Prostate gland (tissue), 2 donors: Measurements from ENCODE around the gene DGKB. TPM values are rescaled to one million over a fixed set of nuclear protein-coding genes. Genes with fewer than 3 reads are reported as not detected.

ENCODE experiments used
- DNase-seq: peaks from one replicate; pipeline ENCODE4 v3.0.0-alpha.2; 2019; ENCODE audit warnings: low spot score
- H3K27ac ChIP-seq, 2 donors: fragments of 200-600 bp; sonication (generic); 2 replicates each; pipeline ENCODE4 v1.5.1; 2017 to 2019
- H3K27me3 ChIP-seq: fragments of 200-600 bp; sonication (generic); replicated peaks from 2 replicates; pipeline ENCODE4 v1.5.1; 2019; ENCODE audit not compliant: insufficient read depth
- H3K36me3 ChIP-seq, 2 donors: fragments of 200-600 bp; sonication (generic); 1 replicate in 1 of 2; 2 replicates in 1 of 2; pipeline versions ENCODE4 v1.5.1 to v1.8.1; 2017 to 2019
- H3K4me1 ChIP-seq: fragments of 200-600 bp; sonication (generic); replicated peaks from 2 replicates; pipeline ENCODE4 v1.5.1; 2019
- H3K4me3 ChIP-seq, 2 donors: fragments of 200-600 bp; sonication (generic); 2 replicates each; pipeline ENCODE4 v1.5.1; 2017 to 2019
- H3K9me3 ChIP-seq: fragments of 200-600 bp; sonication (generic); 2 replicates; pipeline ENCODE4 v1.5.1; 2017
- POLR2A ChIP-seq: fragments of 450-650 bp; IDR thresholded peaks from one replicate; pipeline ENCODE4 v1.6.1; 2016; ENCODE audit warnings: antibody characterized with exemption, mild to moderate bottlenecking
- POLR2AphosphoS5 ChIP-seq: sonication (generic); formaldehyde crosslinking; IDR thresholded peaks from one replicate; pipeline ENCODE4 v1.6.1; 2017; ENCODE audit warnings: antibody characterized with exemption
- WGBS: methylation state at CpG from one replicate; pipeline ENCODE4 v1.1.5; 2018; 5-methylcytosine and 5-hydroxymethylcytosine counted together
- intact Hi-C: fragments of 100-400 bp; cut with DNase I; formaldehyde crosslinking; loops from one replicate; pipeline ENCODE4 v1.14.2; 2022
- total RNA-seq, 2 donors: library from RNA; depleted of rRNA; stranded (reverse); fragments of >200 nt; gene quantifications; one replicate each; pipeline ENCODE4 v1.1.0, GENCODE V29; 2016
- TF ChIP-seq, protein P1 (sequence below), 4 experiments: fragments of 200-600 bp in 2 of 4; fragments of 450-650 bp in 2 of 4; sonication (generic) in 2 of 4; IDR thresholded peaks; 1 replicate in 3 of 4; 2 replicates in 1 of 4; pipeline ENCODE4 v1.5.1; 2016 to 2019; ENCODE audit warnings: antibody characterized with exemption in 4 of 4, mild to moderate bottlenecking in 2 of 4, moderate library complexity in 2 of 4

DGKB gene
- total RNA-seq, 2 donors from 2014 or later = 0.45 TPM; not detected in 1

DNA sequence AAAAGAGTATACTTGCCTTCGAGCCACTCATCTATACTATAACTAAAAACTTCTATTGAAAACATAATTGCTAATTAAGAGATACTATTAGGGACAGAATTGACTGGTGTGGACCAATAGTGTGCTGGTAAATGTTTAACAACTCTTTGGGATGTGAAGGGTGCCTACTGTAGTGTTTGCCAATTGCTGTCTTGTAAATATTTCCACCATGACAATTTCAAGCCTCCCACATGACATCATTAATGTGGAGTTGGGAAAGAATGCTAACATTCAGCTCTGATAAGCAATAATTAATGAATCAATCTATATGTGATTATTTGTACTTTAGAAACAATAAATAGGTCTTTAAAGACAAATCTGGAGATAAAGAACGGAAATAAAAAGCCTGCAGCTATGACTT, 136.8 kb downstream of the DGKB start:
- H3K9me3 ChIP-seq = no peaks in the 10 kb centered on the region
- H3K27me3 ChIP-seq = no peaks in the 10 kb centered on the region
- TF ChIP-seq, protein P1, sequence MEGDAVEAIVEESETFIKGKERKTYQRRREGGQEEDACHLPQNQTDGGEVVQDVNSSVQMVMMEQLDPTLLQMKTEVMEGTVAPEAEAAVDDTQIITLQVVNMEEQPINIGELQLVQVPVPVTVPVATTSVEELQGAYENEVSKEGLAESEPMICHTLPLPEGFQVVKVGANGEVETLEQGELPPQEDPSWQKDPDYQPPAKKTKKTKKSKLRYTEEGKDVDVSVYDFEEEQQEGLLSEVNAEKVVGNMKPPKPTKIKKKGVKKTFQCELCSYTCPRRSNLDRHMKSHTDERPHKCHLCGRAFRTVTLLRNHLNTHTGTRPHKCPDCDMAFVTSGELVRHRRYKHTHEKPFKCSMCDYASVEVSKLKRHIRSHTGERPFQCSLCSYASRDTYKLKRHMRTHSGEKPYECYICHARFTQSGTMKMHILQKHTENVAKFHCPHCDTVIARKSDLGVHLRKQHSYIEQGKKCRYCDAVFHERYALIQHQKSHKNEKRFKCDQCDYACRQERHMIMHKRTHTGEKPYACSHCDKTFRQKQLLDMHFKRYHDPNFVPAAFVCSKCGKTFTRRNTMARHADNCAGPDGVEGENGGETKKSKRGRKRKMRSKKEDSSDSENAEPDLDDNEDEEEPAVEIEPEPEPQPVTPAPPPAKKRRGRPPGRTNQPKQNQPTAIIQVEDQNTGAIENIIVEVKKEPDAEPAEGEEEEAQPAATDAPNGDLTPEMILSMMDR (IDR thresholded peaks at IDR 0.05) = no peak
- TF ChIP-seq POLR2AphosphoS5 (no peak), POLR2A (no peak)
- H3K4me3 ChIP-seq = no peak overlapping the region
- H3K36me3 ChIP-seq = no peaks in the 10 kb centered on the region
- WGBS = 91% methylated on average over 2 of the region's 2 CpGs
- H3K4me1 ChIP-seq = peaks cover 4% of the 10 kb centered on the region
- no peak overlapping the region for H3K27ac ChIP-seq
- DNase-seq = no peak
- intact Hi-C loops = no loop called here

DNA sequence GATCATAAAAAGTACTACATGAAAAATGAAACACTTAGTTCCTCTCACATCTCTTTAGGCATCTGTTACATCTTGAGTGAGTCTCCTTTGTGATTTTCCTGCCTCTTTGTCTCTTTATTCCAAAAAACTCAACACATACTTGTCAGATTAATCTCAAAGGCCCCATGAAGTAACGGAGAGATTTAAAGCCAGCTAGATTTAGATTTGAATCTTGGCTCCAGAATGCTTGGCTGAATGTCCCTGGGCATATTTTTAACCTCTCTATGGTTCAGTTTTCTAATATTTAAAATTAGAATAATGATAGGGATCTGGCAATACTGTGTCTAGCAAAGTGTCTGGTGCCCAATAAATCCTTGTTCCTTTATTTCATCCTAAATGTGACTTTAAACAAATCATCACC, 140.0 kb downstream of the DGKB start:
- DNase-seq = no peak

DNA sequence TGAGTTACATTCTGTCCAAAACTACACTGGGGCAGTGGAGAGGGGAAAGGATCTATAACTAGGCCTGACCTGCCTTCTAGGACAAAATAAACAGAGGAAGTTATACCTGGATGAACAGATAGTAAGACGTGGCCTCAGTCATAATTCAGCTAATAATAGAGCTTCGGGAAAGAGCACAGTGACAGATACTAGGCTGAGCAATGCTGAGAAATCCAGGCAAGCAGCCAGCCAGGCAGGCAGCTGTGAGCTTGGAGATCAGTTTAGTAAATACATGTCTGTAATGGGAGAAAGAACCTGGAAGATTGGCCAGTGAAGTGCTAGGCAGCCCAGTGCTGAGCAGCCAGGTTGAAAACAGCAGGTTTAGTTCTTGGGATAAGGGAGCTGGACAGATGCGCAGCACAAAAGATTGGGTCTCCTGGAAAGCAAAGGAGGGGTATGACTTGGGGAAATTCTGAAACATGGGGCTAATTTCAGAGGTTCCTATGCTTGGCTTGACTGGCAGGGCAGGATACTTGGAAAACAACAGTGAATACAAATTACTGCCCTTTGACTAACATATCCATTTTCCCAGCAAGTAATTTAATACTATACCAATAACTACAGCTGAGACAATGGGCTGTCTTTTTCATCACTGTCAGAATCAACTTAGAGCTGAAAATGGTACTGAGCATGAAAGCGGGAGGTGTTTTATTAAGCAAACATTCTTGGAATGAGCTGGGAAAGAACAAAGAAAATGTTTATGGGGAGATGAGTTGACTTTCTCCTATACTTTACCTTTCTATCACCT, 140.8 kb downstream of the DGKB start:
- 24% methylated on average over 4 of the region's 4 CpGs for WGBS
- Histone ChIP-seq H3K27ac (peak overlapping the region; percentile 25 to 34), H3K4me1 (peaks cover 4% of the 10 kb centered on the region), H3K9me3 (no peaks in the 10 kb centered on the region), H3K36me3 (no peaks in the 10 kb centered on the region), H3K27me3 (no peaks in the 10 kb centered on the region), H3K4me3 (no peak overlapping the region)
- peak; percentile 50 for TF ChIP-seq POLR2AphosphoS5
- no peak for TF ChIP-seq POLR2A
- TF ChIP-seq, protein P1 (IDR thresholded peaks at IDR 0.05) = no peak
- peak; percentile 74 for DNase-seq
- intact Hi-C loops = no loop called here

More for the DNA sequence above, 140.0 kb downstream of the DGKB start:
- TF ChIP-seq, protein P1 (IDR thresholded peaks at IDR 0.05) = no peak
- TF ChIP-seq POLR2AphosphoS5 = no peak
- no peak for TF ChIP-seq POLR2A
- Histone ChIP-seq H3K27me3 (no peaks in the 10 kb centered on the region), H3K36me3 (no peaks in the 10 kb centered on the region), H3K27ac (no peak overlapping the region), H3K4me1 (peaks cover 4% of the 10 kb centered on the region), H3K4me3 (no peak overlapping the region), H3K9me3 (no peaks in the 10 kb centered on the region)
- WGBS = 15% methylated on average over 1 of the region's 1 CpG
- intact Hi-C loops = no loop called here

DNA sequence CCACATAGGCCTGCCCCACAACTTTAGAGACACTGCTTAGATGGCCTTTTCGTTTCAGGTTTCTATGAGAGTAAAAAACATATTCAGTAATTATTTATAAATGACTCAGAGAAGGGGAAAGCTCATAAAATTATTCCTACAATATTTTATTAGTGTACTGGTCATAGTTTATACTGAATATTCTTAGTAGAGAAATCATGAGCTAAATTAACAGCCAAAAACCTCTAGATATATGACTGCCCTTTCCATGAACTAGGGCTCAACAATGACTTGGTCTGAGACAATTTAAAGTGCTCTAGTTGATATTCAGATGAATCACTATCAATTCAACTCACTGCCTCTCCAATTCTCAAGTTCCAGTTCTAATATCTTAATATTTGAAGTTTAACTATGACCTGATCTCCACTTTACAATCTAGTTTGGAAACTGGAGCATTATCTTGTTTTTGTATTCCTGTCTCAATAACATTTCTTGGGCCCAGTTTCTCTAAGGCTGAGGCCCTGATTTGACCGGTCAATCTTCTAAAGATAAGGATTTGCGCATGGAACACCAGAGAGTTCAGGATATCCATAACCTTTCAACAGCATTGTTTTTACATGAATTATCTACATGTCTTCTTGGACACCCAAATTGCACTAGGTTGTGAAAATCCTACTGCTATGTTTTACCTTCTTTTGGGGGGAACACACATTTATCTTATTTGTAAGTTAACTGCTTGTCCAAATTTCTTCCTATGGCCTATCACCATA, 141.6 kb downstream of the DGKB start:
- Histone ChIP-seq H3K27ac (peak overlapping the region; percentile 25 to 34), H3K9me3 (no peaks in the 10 kb centered on the region), H3K36me3 (no peaks in the 10 kb centered on the region), H3K27me3 (no peaks in the 10 kb centered on the region), H3K4me3 (no peak overlapping the region), H3K4me1 (peaks cover 4% of the 10 kb centered on the region)
- 64% methylated on average over 3 of the region's 3 CpGs for WGBS
- no peak for DNase-seq
- intact Hi-C loops = no loop called here
- TF ChIP-seq, protein P1 (IDR thresholded peaks at IDR 0.05) = no peak
- no peak for TF ChIP-seq POLR2A
